HG02981 (cell line): ENCODE results near the gene KAT6B.

Source experiments
- ATAC-seq: cut with Tn5 transposase; IDR thresholded peaks from one replicate; pipeline ENCODE4 v1.9.1; 2021; ENCODE audit warnings: mild to moderate bottlenecking, moderate library complexity; ENCODE audit not compliant: unreplicated experiment

The KAT6B gene

GRCh38 chr10:74947781-74948401, 121.5 kb downstream of the KAT6B start:
- ATAC-seq, result no peak

- ATAC-seq, result no peak
These were observed 122.8 kb downstream of the KAT6B start for GRCh38 chr10:74949034-74949832.

- no peak for ATAC-seq
These were observed 123.7 kb downstream of the KAT6B start for GRCh38 chr10:74949843-74950765.

GRCh38 chr10:74953214-74953613, 126.8 kb downstream of the KAT6B start:
- ATAC-seq, result no peak

GRCh38 chr10:74955796-74956195, 129.4 kb downstream of the KAT6B start:
- no peak for ATAC-seq

GRCh38 chr10:74956555-74957111, 130.2 kb downstream of the KAT6B start:
- ATAC-seq, result no peak

- no peak for ATAC-seq
These were observed 131.0 kb downstream of the KAT6B start for GRCh38 chr10:74957285-74957961.

- no peak for ATAC-seq
These were observed 131.9 kb downstream of the KAT6B start for GRCh38 chr10:74958316-74958715.

- ATAC-seq, result no peak
These were observed 134.3 kb downstream of the KAT6B start for GRCh38 chr10:74960670-74961069.

- no peak for ATAC-seq
These were observed 136.1 kb downstream of the KAT6B start for GRCh38 chr10:74962517-74962916.

- ATAC-seq, result peak; percentile 68
These were observed 137.1 kb downstream of the KAT6B start for GRCh38 chr10:74963549-74963948.

- no peak for ATAC-seq
These were observed 141.7 kb downstream of the KAT6B start for GRCh38 chr10:74967911-74968666.

GRCh38 chr10:74968667-74969061, 142.3 kb downstream of the KAT6B start:
- no peak for ATAC-seq

GRCh38 chr10:74969093-74969492, 142.7 kb downstream of the KAT6B start:
- no peak for ATAC-seq

- no peak for ATAC-seq
These were observed 143.1 kb downstream of the KAT6B start for GRCh38 chr10:74969530-74969929.

- no peak for ATAC-seq
These were observed 147.5 kb downstream of the KAT6B start for GRCh38 chr10:74973741-74974392.

GRCh38 chr10:74975758-74976157, 149.4 kb downstream of the KAT6B start:
- no peak for ATAC-seq

- ATAC-seq, result no peak
These were observed 150.2 kb downstream of the KAT6B start for GRCh38 chr10:74976565-74976964.

- ATAC-seq, result no peak
These were observed 150.7 kb downstream of the KAT6B start for GRCh38 chr10:74977072-74977471.
